BE2C (cell line): ENCODE data around the gene KCNAB2.

Experiments
- DNase-seq: peaks from one replicate; pipeline ENCODE4 v3.0.0-alpha.2; 2020
- H3K27me3 ChIP-seq: fragments of 250-450 bp; sonication (Bioruptor Pico); 2 replicates; pipeline ENCODE4 v1.5.1; 2020; ENCODE audit warnings: mild to moderate bottlenecking
- H3K36me3 ChIP-seq: fragments of 250-450 bp; sonication (Bioruptor Pico); 2 replicates; pipeline ENCODE4 v1.5.1; 2020; ENCODE audit warnings: mild to moderate bottlenecking
- H3K4me1 ChIP-seq: fragments of 250-450 bp; sonication (Bioruptor Pico); 2 replicates; pipeline ENCODE4 v1.5.1; 2020
- H3K4me3 ChIP-seq: 2 replicates; pipeline ENCODE4 v1.5.1; 2011; ENCODE audit warnings: low read depth, low read length
- H3K9me3 ChIP-seq: fragments of 250-450 bp; sonication (Bioruptor Pico); 2 replicates; pipeline ENCODE4 v1.5.1; 2020
- CTCF ChIP-seq: IDR thresholded peaks from 2 replicates; pipeline ENCODE4 v1.5.1; 2012; ENCODE audit warnings: mild to moderate bottlenecking, low read depth, low read length

Gene KCNAB2

DNA sequence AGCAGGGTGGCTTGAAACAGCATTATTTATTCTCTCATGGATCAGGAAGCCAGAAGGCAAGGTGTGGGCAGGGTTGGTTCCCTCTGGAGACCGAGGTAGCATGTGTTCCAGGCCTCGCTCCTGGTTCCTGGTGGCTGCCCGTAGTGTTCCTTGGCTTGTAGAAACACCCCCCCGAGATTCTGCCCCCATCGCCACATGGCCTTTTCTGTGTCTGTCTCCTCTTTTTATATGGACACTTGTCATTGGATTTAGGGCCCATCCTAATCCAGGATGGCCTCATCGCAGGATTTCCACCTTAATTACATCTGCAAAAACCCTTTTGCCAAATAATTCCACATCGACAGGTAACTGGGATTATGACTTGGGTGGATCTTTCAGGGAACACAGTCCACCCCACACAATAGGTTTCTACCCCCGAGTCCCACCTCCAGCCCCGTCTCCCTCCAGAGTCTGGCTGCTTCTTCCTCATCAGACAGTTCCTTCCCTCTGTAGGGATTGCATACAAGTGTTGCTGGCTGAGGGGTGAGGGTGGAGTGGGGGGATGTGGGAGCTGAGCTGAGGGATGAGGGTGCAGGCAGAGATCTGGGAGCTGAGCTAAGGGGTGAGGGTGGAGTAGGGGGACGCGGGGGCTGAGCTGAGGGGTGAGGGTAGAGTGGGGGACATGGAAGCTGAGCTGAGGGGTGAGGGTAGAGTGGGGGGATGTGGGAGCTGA, 41.1 kb upstream of the KCNAB2 start:
- H3K4me3 ChIP-seq: no peak overlapping the region
- no peak for TF ChIP-seq CTCF

DNA sequence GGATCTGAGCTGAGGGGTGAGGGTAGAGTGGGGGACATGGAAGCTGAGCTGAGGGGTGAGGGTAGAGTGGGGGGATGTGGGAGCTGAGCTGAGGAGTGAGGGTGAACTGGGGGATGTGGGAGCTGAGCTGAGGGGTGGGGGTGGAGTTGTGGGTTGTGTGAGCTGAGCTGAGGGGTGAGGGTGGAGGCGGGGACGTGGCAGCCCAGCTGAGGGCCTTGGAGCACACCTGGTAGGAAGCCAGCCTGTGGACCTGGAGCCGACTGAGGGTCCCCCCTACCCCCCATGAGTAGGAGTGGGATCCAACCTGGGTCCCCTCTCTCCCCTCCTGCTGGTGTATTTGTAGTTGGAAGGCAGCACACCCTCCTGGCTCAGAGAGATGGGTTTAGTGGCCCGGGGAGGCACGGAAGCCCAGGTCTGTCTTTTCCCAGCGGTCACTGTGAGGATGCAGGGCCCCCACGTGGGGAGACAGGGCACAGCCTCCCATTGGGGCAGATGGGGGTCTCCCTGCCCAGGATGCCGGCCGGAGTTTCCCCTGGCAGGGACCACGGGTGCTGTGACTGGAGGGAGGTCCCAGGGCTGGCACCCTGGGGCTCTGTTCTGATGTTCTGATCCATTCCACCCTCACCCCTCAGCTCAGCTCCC, 40.3 kb upstream of the KCNAB2 start:
- no peaks in the 10 kb centered on the region for H3K9me3 ChIP-seq
- H3K4me1 ChIP-seq: peaks cover 16% of the 10 kb centered on the region
- no peak overlapping the region for H3K4me3 ChIP-seq
- no peak for DNase-seq
- H3K27me3 ChIP-seq: no peaks in the 10 kb centered on the region
- TF ChIP-seq CTCF: no peak
- H3K36me3 ChIP-seq: no peaks in the 10 kb centered on the region

More for the DNA sequence above, 41.1 kb upstream of the KCNAB2 start:
- no peak for DNase-seq
- Histone ChIP-seq H3K4me1 (peaks cover 16% of the 10 kb centered on the region), H3K9me3 (no peaks in the 10 kb centered on the region), H3K36me3 (no peaks in the 10 kb centered on the region), H3K27me3 (no peaks in the 10 kb centered on the region)

- DNase-seq: no peak
Observed at GRCh38 chr1:6006882-6007281, 38.8 kb upstream of the KCNAB2 start.

DNA sequence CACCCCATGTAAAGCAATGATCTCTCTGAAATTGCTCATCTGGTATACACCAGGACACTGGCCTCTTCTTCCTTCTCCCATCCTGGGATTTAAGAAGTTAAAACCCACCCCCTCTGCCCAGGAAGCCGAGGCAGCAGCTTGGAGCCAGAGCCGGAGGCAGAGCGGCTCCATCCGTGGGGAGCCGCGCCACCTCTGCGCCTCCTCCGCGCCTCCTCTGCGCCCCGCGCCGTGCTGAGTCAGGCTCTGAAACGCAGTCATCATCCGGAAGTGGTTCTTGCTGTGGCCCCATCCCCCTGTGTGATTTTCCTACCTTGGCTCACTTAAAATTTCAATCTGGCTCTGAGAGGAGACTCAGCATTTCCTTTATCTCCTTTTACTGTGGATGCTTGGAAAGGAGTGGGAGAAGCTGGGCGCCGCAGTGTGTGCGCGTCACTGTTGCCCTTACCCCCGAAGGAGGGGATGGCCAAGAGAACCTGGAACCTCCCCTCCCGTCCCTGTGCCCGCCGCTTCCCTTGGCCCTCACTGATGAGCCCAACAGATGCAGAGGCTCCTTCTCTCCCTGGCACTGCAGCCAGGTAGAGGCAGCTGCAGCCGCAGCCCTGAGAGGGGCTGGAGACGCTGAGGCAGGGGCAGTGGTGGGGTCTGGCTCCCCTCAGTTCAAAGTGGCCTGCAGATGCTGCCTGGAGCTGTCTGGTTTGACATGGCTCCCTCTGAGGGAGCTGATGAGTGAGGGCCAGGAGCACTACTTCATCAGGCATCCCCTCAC, 38.2 kb upstream of the KCNAB2 start:
- no peak for DNase-seq
- TF ChIP-seq CTCF: no peak
- no peaks in the 10 kb centered on the region for H3K27me3 ChIP-seq
- no peaks in the 10 kb centered on the region for H3K36me3 ChIP-seq
- peaks cover 11% of the 10 kb centered on the region for H3K4me1 ChIP-seq
- no peak overlapping the region for H3K4me3 ChIP-seq
- H3K9me3 ChIP-seq: no peaks in the 10 kb centered on the region

More at GRCh38 chr1:6006882-6007281, 38.8 kb upstream of the KCNAB2 start:
- no peak for TF ChIP-seq CTCF
- no peaks in the 10 kb centered on the region for H3K9me3 ChIP-seq
- no peaks in the 10 kb centered on the region for H3K27me3 ChIP-seq
- H3K4me1 ChIP-seq: peaks cover 14% of the 10 kb centered on the region
- no peaks in the 10 kb centered on the region for H3K36me3 ChIP-seq
- H3K4me3 ChIP-seq: no peak overlapping the region

GRCh38 chr1:6008084-6008415, 37.6 kb upstream of the KCNAB2 start:
- DNase-seq: no peak
- Histone ChIP-seq H3K27me3 (no peaks in the 10 kb centered on the region), H3K4me1 (peaks cover 6% of the 10 kb centered on the region), H3K9me3 (no peaks in the 10 kb centered on the region), H3K4me3 (no peak overlapping the region), H3K36me3 (no peaks in the 10 kb centered on the region)
- no peak for TF ChIP-seq CTCF
